Measurements from ENCODE around the gene GADD45GIP1. TPM values are rescaled to one million over a fixed set of nuclear protein-coding genes. Genes with fewer than 3 reads are reported as not detected.

The GADD45GIP1 gene
- total RNA-seq, 4 donors from 2014 or later, result 25.3 to 48.8 (median 31.7) TPM

DNA sequence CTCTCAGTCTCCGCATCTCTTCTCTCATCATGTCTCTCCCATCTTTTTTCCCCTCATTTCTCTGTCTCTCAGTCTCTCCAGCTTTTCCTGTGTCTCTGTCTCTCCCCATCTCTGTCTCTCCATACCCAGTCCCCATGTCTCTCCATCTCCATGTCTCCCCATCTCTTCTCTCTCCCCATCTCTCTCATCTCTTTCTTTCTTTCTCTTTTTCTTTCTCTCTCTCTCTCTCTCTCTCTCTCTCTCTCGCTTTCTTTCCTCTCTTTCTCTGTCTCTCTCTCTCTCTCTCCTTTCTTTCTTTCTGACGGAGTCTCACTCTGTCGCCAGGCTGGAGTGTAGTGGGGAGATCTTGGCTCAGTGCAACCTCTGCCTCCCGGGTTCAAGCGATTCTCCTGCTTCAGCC, 25.6 kb upstream of the GADD45GIP1 start:
- TF ChIP-seq, protein P1, sequence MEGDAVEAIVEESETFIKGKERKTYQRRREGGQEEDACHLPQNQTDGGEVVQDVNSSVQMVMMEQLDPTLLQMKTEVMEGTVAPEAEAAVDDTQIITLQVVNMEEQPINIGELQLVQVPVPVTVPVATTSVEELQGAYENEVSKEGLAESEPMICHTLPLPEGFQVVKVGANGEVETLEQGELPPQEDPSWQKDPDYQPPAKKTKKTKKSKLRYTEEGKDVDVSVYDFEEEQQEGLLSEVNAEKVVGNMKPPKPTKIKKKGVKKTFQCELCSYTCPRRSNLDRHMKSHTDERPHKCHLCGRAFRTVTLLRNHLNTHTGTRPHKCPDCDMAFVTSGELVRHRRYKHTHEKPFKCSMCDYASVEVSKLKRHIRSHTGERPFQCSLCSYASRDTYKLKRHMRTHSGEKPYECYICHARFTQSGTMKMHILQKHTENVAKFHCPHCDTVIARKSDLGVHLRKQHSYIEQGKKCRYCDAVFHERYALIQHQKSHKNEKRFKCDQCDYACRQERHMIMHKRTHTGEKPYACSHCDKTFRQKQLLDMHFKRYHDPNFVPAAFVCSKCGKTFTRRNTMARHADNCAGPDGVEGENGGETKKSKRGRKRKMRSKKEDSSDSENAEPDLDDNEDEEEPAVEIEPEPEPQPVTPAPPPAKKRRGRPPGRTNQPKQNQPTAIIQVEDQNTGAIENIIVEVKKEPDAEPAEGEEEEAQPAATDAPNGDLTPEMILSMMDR (IDR thresholded peaks at IDR 0.05; ENCODE audit: low read depth), result no peak

DNA sequence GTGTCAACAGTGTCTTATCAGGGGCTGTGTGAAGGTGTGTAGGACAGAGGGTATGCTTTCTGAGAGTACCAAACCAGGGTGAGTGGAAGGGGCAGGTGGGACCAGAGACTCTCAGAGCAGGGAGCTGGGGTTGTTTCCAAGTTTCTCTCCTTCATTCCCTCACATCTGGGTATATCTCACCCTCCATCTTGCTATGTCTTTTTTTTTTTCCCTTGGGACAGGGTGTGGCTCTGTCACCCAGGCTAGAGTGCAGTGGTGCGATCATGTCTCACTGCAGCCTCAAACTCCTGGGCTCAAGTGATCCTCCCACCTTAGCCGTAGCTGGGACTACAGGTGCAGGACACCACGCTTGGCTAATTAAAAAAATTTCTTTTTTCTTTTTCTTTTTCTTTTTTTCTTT, 23.0 kb upstream of the GADD45GIP1 start:
- TF ChIP-seq, protein P1 (IDR thresholded peaks at IDR 0.05; ENCODE audit: low read depth), result no peak

DNA sequence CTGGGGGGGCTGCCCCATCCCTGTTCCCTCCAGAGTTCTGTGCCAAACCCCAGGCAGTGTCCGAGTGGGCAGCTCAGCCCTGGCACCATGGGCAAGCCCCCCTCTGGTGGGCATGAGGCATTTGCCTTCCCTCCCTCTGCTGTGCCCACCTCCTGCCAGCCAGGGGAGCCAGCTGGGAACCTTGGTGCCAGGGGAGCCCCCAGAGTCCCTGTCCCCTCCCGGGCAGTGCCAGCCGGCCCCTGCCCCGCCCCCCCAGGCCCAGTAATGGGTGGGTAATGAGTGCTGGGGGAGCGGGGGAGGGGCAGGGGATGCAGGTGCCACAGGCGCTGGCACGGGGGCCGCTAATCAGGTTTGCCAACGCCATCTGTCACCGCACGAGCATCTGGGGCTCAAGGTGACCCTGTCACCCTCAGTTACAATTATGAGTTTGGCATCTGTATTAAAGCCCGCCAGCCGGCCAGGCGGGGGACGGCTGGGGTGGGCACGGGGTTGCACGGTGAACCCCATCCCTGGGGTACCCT, 18.3 kb upstream of the GADD45GIP1 start:
- TF ChIP-seq, protein P1 (IDR thresholded peaks at IDR 0.05; ENCODE audit: low read depth), result no peak

DNA sequence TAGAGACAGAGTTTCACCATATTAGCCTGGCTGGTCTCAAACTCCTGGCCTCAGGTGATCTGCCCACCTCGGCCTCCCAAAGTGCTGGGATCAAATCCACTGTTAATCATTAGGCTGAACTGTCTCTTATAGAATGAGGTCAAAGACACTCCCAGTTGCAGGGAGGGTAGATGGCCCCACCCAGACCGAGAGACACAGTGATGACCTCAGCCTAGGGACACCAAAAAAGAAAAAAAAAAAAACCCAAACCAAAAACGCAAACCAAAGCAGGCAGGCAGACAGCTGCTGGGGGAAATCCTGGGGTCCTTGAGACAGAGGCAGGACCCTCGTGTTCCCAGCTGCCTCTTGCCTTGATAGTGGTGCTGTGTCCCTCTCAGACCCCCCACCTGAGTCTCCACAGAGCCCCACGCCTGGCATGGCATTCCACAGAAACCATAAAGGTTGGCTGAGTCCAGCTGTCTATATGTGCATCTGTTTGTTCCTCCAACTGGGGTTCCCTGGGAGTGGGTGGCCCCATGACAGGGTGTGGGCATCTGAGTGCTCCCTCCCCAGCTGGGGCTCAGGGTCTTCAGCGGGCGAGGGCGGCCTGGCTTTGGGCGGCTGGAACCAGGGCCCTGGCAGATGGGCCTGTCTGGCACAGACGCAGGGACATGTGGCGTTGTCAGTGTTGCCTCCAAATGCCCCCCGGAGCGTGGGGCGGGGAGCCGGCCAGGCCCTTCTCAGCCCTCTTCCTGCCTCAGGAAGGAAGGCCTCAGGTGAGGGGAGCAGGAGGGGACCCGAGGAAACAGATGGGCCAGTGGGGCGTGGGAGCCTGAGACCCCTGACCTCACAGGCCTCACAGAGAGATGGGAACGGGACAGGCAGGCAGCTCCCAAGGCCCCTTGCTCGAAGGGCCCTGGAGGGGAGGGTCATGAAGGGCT, 17.5 kb upstream of the GADD45GIP1 start:
- TF ChIP-seq, protein P1 (IDR thresholded peaks at IDR 0.05; ENCODE audit: low read depth), result no peak

DNA sequence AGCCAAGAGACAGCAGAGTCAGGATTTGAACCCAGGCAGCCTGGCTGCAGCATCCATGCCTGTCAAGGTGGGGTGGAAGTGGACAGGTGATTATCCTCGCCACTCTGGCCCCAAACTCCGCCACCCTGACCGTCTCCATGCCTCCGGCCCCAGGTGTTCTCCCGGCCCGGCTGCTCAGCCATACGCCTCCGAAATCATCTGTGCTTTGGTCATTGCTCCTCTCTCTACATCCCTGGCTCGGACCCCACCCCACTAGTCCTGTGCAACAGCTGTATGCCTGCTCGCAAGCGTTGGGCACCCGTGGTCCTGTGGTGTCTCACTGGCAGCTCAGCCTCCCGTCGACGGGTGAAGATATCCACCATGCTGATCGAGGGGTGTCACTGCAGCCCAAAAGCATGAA, 16.2 kb upstream of the GADD45GIP1 start:
- TF ChIP-seq, protein P1 (IDR thresholded peaks at IDR 0.05; ENCODE audit: low read depth), result no peak

DNA sequence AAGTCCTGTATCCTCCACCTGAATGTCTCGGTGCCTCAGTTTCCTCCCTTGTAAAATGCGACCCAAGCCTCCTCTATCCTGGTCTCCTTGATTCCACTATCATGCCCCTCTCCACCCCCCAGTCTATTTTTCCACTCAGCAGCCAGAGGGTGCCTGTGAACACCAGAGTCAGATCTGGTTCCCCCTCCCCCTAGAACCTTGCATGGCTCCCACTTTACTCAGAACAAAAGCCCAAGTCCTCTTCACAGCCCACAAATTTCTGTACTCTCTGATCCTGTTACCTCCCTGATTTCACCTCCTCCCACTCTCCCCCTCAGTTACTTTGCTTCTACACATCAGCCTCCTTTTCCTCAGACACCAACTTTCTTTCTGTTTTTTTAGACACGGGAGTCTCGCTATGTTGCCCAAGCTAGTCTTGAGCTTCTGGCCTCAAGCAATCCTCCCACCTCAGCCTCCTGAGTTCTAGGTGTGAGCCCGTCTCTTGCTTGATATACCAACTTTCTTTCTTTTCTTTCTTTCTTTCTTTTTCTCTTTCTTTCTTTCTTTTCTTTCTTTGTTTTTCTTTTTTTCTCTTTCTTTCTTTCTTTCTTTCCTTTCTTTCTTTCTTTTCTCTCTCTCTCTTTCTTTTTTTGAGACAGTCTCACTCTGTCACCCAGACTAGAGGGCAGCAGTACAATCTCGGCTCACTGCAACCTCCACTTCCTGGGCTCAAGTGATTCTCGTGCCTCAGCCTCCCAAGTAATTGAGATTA, 13.2 kb upstream of the GADD45GIP1 start:
- TF ChIP-seq, protein P1 (IDR thresholded peaks at IDR 0.05; ENCODE audit: low read depth), result no peak
